Loucy (cell line): Measurements from ENCODE around the gene ZBED1.

Source experiments
- H2AFZ ChIP-seq: fragments of 200-600 bp; sonication (generic); 2 replicates; pipeline ENCODE4 v1.6.0; 2016; ENCODE audit warnings: antibody characterized with exemption, mild to moderate bottlenecking, low read length, moderate library complexity
- H3F3A ChIP-seq: fragments of 200-600 bp; 2 replicates; pipeline ENCODE4 v1.6.0; 2016; ENCODE audit warnings: antibody characterized with exemption, low read depth, mild to moderate bottlenecking
- H3K27me3 ChIP-seq: fragments of 200-600 bp; sonication (generic); 2 replicates; pipeline ENCODE4 v1.6.1; 2014; ENCODE audit warnings: low read length, mild to moderate bottlenecking; ENCODE audit not compliant: insufficient read depth, poor library complexity, severe bottlenecking
- H3K36me3 ChIP-seq: fragments of 200-600 bp; sonication (generic); 2 replicates; pipeline ENCODE4 v1.6.1; 2016; ENCODE audit warnings: low read length; ENCODE audit not compliant: insufficient read depth
- H3K4me1 ChIP-seq: fragments of 200-600 bp; sonication (generic); 2 replicates; pipeline ENCODE4 v1.5.1; 2014; ENCODE audit warnings: low read length, mild to moderate bottlenecking; ENCODE audit not compliant: insufficient read depth, poor library complexity, severe bottlenecking
- H3K4me2 ChIP-seq: fragments of 200-600 bp; sonication (generic); 2 replicates; pipeline ENCODE4 v1.6.0; 2014; ENCODE audit warnings: antibody characterized with exemption, low read length, low read depth, mild to moderate bottlenecking; ENCODE audit not compliant: poor library complexity, severe bottlenecking
- H3K4me3 ChIP-seq: fragments of 200-600 bp; sonication (generic); 2 replicates; pipeline ENCODE4 v1.5.1; 2014; ENCODE audit warnings: low read length, mild to moderate bottlenecking, mixed read lengths; ENCODE audit not compliant: poor library complexity, severe bottlenecking
- H3K79me2 ChIP-seq: fragments of 200-600 bp; sonication (generic); 2 replicates; pipeline ENCODE4 v1.6.1; 2014; ENCODE audit warnings: low read length; ENCODE audit not compliant: insufficient read depth
- H3K9ac ChIP-seq: fragments of 200-600 bp; sonication (generic); 2 replicates; pipeline ENCODE4 v1.6.0; 2014; ENCODE audit warnings: mild to moderate bottlenecking, low read depth, low read length, moderate library complexity; ENCODE audit not compliant: poor library complexity, severe bottlenecking
- H3K9me2 ChIP-seq: fragments of 200-600 bp; sonication (generic); replicated peaks from 2 replicates; pipeline ENCODE4 v1.6.1; 2016; ENCODE audit warnings: low read depth, low read length, mixed read lengths
- H3K9me3 ChIP-seq: fragments of 200-600 bp; sonication (generic); 2 replicates; pipeline ENCODE4 v1.6.1; 2014; ENCODE audit warnings: mild to moderate bottlenecking, antibody characterized with exemption, low read length, low read depth; ENCODE audit not compliant: insufficient read depth
- H4K20me1 ChIP-seq: fragments of 200-600 bp; sonication (generic); 2 replicates; pipeline ENCODE4 v1.6.0; 2014; ENCODE audit warnings: antibody characterized with exemption, low read length, mild to moderate bottlenecking; ENCODE audit not compliant: insufficient read depth, poor library complexity, severe bottlenecking
- EZH2phosphoT487 ChIP-seq: fragments of 200-600 bp; IDR thresholded peaks from 2 replicates; pipeline ENCODE4 v1.6.1; 2018; ENCODE audit warnings: antibody characterized with exemption, mild to moderate bottlenecking, moderate library complexity, borderline replicate concordance
- TF ChIP-seq, protein P1 (sequence below): fragments of 200-600 bp; sonication (generic); conservative IDR thresholded peaks from 2 replicates; pipeline ENCODE4 v1.5.1; 2014; ENCODE audit warnings: mild to moderate bottlenecking, antibody characterized with exemption, low read length

Gene ZBED1

DNA sequence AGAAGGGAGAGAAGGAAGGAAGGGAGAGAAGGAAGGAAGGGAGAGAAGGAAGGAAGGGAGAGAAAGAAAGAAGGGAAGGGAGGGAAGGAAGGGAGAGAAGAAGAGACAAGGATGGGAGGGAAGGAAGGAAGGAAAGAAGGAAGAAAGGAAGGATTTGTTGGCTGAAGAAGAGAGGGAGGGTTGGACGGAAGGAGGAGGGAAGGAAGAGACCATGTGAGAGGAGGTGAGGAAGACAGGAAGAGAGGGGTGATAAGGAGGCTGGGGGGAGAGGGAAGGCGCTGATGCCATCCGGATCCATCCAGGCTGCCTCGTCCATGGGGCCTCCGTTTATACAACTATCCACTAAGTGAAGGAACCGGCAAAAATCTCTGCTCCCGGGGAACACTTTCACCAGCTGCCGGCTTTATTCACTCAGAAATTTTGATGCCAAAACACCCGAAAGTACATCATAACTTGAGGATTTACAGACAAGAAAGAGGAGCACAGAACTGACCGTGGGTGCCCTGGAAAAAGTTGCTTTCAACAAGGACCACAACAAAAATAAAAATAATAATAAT is 14.9 kb downstream of the ZBED1 start:
- Histone ChIP-seq H4K20me1 (no peaks in the 10 kb centered on the region), H3K36me3 (peaks cover 14% of the 10 kb centered on the region; the same call in 1 of the 2 replicates)

DNA sequence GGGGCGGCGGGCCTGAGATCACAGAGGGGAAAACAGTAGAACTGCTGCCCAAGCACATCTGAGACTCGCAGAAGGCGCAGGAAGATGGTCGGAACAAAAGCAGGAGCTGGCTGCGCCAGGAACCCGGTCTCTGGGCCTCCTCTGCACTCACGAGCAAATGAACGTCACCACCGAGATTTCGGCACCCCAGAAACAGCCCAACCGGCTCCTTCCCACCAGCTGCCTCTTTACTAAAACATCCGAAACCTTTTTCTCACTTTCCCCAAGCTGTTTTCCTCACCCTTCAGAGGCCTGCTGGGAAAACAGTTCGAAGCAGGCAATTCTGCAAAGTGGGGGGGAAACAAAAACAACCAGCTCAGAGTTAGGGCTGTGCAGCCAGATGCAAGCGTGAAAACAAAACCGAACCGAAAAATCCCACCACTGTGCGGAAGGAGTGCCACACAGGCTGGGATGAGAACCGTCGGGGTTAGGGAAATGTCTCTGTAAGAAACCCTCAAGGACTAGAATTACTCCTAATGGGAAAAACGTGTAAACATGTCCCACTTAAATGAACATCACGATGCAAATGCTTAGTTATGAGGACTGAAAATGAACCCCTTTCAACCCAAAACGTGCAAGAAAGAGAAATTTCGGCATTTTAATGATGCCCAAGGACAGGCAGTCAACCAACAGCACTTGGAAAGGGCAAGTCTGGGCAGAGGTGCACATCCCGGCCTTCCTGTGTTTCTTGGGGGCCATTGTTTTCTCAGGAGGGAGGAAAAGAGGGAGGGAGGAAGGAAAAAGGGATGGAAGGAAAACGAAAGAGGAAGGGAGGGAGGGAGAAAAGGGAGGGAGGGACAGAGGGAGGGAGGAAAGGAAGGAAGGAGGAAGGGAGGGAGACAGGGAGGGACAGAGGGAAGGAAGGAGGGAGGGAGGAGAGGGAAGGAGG is 15.8 kb downstream of the ZBED1 start:
- H3K4me3 ChIP-seq, result no peak overlapping the region

More for the DNA sequence above, 14.9 kb downstream of the ZBED1 start:
- H2AFZ ChIP-seq, result no peak overlapping the region
- H3K27me3 ChIP-seq, result no peaks in the 10 kb centered on the region
- no peaks in the 10 kb centered on the region for H3K79me2 ChIP-seq
- H3K9me3 ChIP-seq, result no peaks in the 10 kb centered on the region
- H3K9ac ChIP-seq, result no peak overlapping the region
- H3K4me2 ChIP-seq, result no peak overlapping the region
- H3K9me2 ChIP-seq, result no peaks in the 10 kb centered on the region
- H3K4me1 ChIP-seq, result no peaks in the 10 kb centered on the region
- TF ChIP-seq EZH2phosphoT487, result no peak
- TF ChIP-seq, protein P1, sequence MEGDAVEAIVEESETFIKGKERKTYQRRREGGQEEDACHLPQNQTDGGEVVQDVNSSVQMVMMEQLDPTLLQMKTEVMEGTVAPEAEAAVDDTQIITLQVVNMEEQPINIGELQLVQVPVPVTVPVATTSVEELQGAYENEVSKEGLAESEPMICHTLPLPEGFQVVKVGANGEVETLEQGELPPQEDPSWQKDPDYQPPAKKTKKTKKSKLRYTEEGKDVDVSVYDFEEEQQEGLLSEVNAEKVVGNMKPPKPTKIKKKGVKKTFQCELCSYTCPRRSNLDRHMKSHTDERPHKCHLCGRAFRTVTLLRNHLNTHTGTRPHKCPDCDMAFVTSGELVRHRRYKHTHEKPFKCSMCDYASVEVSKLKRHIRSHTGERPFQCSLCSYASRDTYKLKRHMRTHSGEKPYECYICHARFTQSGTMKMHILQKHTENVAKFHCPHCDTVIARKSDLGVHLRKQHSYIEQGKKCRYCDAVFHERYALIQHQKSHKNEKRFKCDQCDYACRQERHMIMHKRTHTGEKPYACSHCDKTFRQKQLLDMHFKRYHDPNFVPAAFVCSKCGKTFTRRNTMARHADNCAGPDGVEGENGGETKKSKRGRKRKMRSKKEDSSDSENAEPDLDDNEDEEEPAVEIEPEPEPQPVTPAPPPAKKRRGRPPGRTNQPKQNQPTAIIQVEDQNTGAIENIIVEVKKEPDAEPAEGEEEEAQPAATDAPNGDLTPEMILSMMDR, result no peak
- no peak overlapping the region for H3K4me3 ChIP-seq
- H3F3A ChIP-seq, result no peaks in the 10 kb centered on the region

DNA sequence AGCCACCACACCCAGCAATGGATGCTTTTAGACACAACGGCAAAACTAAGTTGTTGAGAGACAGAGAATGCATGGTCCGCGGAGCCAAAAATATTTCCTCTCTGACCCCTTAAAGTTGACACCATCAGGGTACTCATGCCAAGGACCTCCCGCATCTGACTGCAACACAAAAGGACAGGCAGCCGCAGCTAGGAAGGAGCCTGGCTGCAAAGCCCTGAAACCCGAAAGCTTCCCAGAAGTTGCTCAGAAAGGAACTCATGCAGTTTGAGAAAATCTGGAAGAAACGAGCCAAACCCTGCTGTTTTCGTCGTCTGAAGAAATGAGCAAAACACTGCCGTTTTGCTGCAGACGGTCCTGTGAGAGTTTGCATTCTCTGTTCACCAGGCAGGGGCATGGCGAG is 16.5 kb downstream of the ZBED1 start:
- Histone ChIP-seq H3F3A (no peaks in the 10 kb centered on the region), H3K4me2 (no peak overlapping the region)

More for the DNA sequence above, 15.8 kb downstream of the ZBED1 start:
- H3K79me2 ChIP-seq, result no peaks in the 10 kb centered on the region
- H3K4me1 ChIP-seq, result no peaks in the 10 kb centered on the region
- no peak overlapping the region for H2AFZ ChIP-seq
- H3K36me3 ChIP-seq, result peaks cover 14% of the 10 kb centered on the region; the same call in 1 of the 2 replicates
- H3K27me3 ChIP-seq, result no peaks in the 10 kb centered on the region
- TF ChIP-seq, protein P1, result no peak
- TF ChIP-seq EZH2phosphoT487, result no peak
- no peaks in the 10 kb centered on the region for H4K20me1 ChIP-seq
- no peaks in the 10 kb centered on the region for H3K9me2 ChIP-seq
- H3K9me3 ChIP-seq, result no peaks in the 10 kb centered on the region
- H3K9ac ChIP-seq, result no peak overlapping the region
- H3F3A ChIP-seq, result no peaks in the 10 kb centered on the region
- H3K4me2 ChIP-seq, result no peak overlapping the region

More for the DNA sequence above, 16.5 kb downstream of the ZBED1 start:
- Histone ChIP-seq H3K4me1 (no peaks in the 10 kb centered on the region), H3K9ac (no peak overlapping the region), H2AFZ (no peak overlapping the region), H3K36me3 (peaks cover 10% of the 10 kb centered on the region; the same call in 1 of the 2 replicates), H3K27me3 (no peaks in the 10 kb centered on the region), H3K9me3 (no peaks in the 10 kb centered on the region), H3K4me3 (no peak overlapping the region), H3K9me2 (no peaks in the 10 kb centered on the region), H4K20me1 (no peaks in the 10 kb centered on the region), H3K79me2 (no peaks in the 10 kb centered on the region)
- TF ChIP-seq, protein P1, result no peak
- TF ChIP-seq EZH2phosphoT487, result no peak
